T47D (cell line): Measurements from ENCODE around the gene SERPINA4.

Experiments
- DNase-seq, 2 experiments: peaks; one replicate each; pipeline versions ENCODE4 v3.0.0 to v3.0.0-alpha.2; 2011 to 2012; ENCODE audit warnings: low read depth in 1 of 2, low spot score in 1 of 2
- JUND ChIP-seq: IDR thresholded peaks from 2 replicates; pipeline ENCODE4 v1.6.1; 2012; ENCODE audit warnings: low read depth
- in situ Hi-C: cut with HindIII; loops from 2 replicates; pipeline ENCODE4 v1.10.0; 2016; ENCODE audit warnings: low sequenced_read_pairs, low pct_unique_long_range_greater_than_20kb

SERPINA4 gene

GRCh38 chr14:94562941-94563883 lies 2.0 kb downstream of the SERPINA4 start:
- in situ Hi-C loops = no loop called here
- no peak for TF ChIP-seq JUND
- DNase-seq = no peak

- in situ Hi-C loops = no loop called here
- TF ChIP-seq JUND = no peak
- no peak for DNase-seq
Measured at GRCh38 chr14:94564381-94564780, 3.1 kb downstream of the SERPINA4 start.

GRCh38 chr14:94568186-94568585 lies 6.9 kb downstream of the SERPINA4 start:
- in situ Hi-C loops = no loop called here
- TF ChIP-seq JUND = no peak
- no peak for DNase-seq

GRCh38 chr14:94569381-94570001 lies 8.2 kb downstream of the SERPINA4 start:
- in situ Hi-C loops = no loop called here

GRCh38 chr14:94570002-94570400 lies 8.8 kb downstream of the SERPINA4 start:
- in situ Hi-C loops = no loop called here
- TF ChIP-seq JUND = no peak
- no peak for DNase-seq

More at GRCh38 chr14:94569381-94570001, 8.2 kb downstream of the SERPINA4 start:
- TF ChIP-seq JUND = no peak
- no peak for DNase-seq

- TF ChIP-seq JUND = no peak
- no peak for DNase-seq
- in situ Hi-C loops = no loop called here
Measured at GRCh38 chr14:94570440-94570839, 9.2 kb downstream of the SERPINA4 start.

- TF ChIP-seq JUND = no peak
- in situ Hi-C loops = no loop called here
- DNase-seq = no peak
Measured at GRCh38 chr14:94571395-94571794, 10.2 kb downstream of the SERPINA4 start.

GRCh38 chr14:94571950-94572349 lies 10.7 kb downstream of the SERPINA4 start:
- in situ Hi-C loops = no loop called here
- TF ChIP-seq JUND = no peak
- DNase-seq = no peak

GRCh38 chr14:94572637-94573303 lies 11.5 kb downstream of the SERPINA4 start:
- in situ Hi-C loops = no loop called here
- no peak for TF ChIP-seq JUND
- no peak for DNase-seq

- DNase-seq = no peak
- no peak for TF ChIP-seq JUND
- in situ Hi-C loops = no loop called here
Measured at GRCh38 chr14:94573475-94574277, 12.4 kb downstream of the SERPINA4 start.

- TF ChIP-seq JUND = no peak
- no peak for DNase-seq
- in situ Hi-C loops = no loop called here
Measured at GRCh38 chr14:94574336-94574735, 13.1 kb downstream of the SERPINA4 start.
